HL-60 (cell line): ENCODE results near the gene IZUMO4.

Experiments used
- CTCF ChIP-seq: IDR thresholded peaks from one replicate; pipeline ENCODE4 v1.5.1; 2011; ENCODE audit warnings: low read length, control low read depth, inconsistent platforms; ENCODE audit not compliant: insufficient read depth
- POLR2AphosphoS5 ChIP-seq: IDR thresholded peaks from 2 replicates; pipeline ENCODE4 v1.6.1; 2012; ENCODE audit warnings: low read depth
- REST ChIP-seq: IDR thresholded peaks from 2 replicates; pipeline ENCODE4 v1.6.1; 2012; ENCODE audit warnings: low read depth; ENCODE audit not compliant: insufficient replicate concordance

GRCh38 chr19:2050991-2051772 lies 45.5 kb upstream of the IZUMO4 start, which contains the start of gene MKNK2:
- TF ChIP-seq CTCF (no peak), REST (no peak), POLR2AphosphoS5 (peak; percentile 94)
